ENCODE results near the gene ZSWIM4. TPM values are rescaled to one million over a fixed set of nuclear protein-coding genes. Genes with fewer than 3 reads are reported as not detected.
A peak's percentile ranks its signal among the peaks of the same experiment; 100 is the strongest.
"Not testable (repeated sequence)": the region's sequence is repeated elsewhere in the genome, so short reads cannot be mapped to it uniquely, and the experiment has no call there.

The ZSWIM4 gene
- total and polyA plus RNA-seq, 8 donors: 2.2 to 14.0 (median 3.9) TPM

DNA sequence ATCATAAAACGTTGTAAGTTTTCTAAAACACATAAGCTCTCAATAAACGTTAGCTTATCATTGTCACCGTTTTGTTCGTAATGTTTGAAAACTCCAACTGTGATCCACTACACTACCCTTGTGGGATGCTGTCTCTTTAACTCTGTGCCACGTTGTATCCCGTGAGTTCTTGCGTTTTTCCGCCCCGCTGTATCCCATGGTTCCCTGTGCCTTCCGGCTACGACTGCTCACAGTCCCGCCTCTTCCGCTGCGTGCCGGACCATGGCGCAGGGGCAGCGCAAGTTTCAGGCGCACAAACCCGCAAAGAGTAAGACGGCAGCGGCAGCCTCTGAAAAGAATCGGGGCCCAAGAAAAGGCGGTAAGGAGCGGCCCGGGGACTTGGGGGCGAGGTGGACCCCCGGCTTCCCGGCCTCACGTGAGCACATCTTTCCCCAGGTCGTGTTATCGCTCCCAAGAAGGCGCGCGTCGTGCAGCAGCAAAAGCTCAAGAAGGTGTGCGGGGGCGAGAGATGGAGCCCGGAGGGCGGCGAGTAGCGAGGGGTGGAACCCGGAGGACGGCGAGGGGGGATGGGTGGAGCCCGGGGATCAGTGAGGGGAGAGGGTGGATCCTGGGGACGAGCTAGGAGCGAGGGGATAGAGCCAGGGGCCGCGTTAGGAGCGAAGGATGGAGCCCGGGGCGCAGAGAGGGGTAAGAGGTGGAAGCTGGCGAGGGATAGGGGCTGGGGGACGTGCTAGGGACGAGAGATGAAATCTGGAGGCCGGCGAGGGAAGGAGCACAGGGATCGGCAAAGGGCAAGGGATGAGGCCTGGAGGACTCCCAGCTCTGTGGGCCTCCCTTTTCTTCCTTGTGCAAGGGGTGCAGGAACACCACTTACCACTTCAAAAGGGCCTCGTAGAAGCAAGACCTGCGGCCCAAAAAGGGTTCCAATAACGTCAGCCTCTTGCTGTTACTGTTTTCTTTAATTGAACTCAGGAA is 20.7 kb upstream of the ZSWIM4 start, which contains the start of gene C19orf53:
TSS of gene C19orf53 (plus strand) at position 240 of the 975 bp plus-strand sequence. CDS start at position 262, 22 bp downstream.
- DNase-seq: peak; percentile 89 to 98
- intact Hi-C loops (cut with DNase I; ENCODE audit: low total_unique reads): no loop called here

DNA sequence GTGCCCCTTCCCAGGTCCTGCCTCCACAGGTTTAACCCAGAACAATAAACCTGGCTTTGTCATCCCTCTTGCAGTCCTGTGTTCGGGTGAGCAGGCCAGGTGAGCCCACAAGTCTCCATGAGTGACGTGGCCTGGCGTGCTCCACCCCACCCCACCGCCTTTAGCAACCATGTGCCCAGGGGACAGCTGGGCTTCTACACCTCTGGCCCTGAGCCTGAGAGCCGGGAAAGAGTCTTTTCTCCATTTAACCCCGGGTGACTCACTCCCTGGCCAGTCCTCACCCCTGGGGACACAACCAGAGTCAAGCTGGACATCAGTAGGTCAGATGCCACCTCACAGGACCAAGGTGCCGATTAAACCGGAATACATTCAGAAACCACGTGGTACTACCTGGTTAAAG is 16.8 kb upstream of the ZSWIM4 start:
- no peak overlapping the region for H3K27ac ChIP-seq
- TF ChIP-seq, protein P1, sequence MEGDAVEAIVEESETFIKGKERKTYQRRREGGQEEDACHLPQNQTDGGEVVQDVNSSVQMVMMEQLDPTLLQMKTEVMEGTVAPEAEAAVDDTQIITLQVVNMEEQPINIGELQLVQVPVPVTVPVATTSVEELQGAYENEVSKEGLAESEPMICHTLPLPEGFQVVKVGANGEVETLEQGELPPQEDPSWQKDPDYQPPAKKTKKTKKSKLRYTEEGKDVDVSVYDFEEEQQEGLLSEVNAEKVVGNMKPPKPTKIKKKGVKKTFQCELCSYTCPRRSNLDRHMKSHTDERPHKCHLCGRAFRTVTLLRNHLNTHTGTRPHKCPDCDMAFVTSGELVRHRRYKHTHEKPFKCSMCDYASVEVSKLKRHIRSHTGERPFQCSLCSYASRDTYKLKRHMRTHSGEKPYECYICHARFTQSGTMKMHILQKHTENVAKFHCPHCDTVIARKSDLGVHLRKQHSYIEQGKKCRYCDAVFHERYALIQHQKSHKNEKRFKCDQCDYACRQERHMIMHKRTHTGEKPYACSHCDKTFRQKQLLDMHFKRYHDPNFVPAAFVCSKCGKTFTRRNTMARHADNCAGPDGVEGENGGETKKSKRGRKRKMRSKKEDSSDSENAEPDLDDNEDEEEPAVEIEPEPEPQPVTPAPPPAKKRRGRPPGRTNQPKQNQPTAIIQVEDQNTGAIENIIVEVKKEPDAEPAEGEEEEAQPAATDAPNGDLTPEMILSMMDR (IDR thresholded peaks at IDR 0.05): no peak
- TF ChIP-seq POLR2A (IDR thresholded peaks at IDR 0.05) (no peak), POLR2AphosphoS5 (IDR thresholded peaks at IDR 0.05) (no peak), EP300 (IDR thresholded peaks at IDR 0.05) (no peak)

More for the DNA sequence above, 20.7 kb upstream of the ZSWIM4 start, which contains the start of gene C19orf53:
- Histone ChIP-seq H3K9me3 (no peaks in the 10 kb centered on the region), H3K27me3 (no peaks in the 10 kb centered on the region), H3K4me1 (peaks cover 10 to 30% (median 25%) of the 10 kb centered on the region in 4 donors), H3K36me3 (peaks cover 32 to 68% (median 64%) of the 10 kb centered on the region in 4 donors), H3K27ac (peak within 1 kb of the TSS; percentile 86 to 96 (median 92)), H3K4me3 (peak within 1 kb of the TSS; percentile 95 to 98 (median 97))
- whole genome bisulfite sequencing, 5 donors: 0 to 1% (median 0%) methylated on average over 53 to 61 of the region's 61 CpGs
- TF ChIP-seq, protein P1 (IDR thresholded peaks at IDR 0.05): peak in 1 of 7 experiments; percentile 7
- TF ChIP-seq EP300 (IDR thresholded peaks at IDR 0.05): no peak
- TF ChIP-seq POLR2AphosphoS5 (IDR thresholded peaks at IDR 0.05): peak; percentile 98 to 100 (median 99)
- TF ChIP-seq POLR2A (IDR thresholded peaks at IDR 0.05): peak in 2 of 4 donors; percentile 80 to 89

DNA sequence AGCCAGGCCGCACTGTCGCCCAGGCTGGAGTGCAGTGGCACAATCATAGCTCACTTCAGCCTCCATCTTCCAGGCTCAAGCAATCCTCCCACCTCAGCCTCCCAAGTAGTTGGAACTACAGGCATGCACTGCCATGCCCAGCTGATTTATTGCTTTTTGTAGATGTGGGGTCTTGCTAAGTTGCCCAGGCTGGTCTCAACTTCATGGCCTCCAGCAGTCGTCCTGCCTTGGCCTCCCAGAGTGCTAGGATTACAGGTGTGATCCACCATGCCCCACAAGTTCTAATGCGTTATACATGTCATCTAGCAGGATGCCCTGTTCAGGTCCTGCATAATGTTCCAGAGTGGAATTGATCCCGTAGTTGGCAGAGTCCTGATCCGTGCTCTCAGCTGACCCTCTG is 16.4 kb upstream of the ZSWIM4 start:
- Histone ChIP-seq H3K4me1 (peaks cover 19 to 41% (median 33%) of the 10 kb centered on the region in 4 donors), H3K9me3 (no peaks in the 10 kb centered on the region), H3K4me3 (no peak overlapping the region), H3K27ac (no peak overlapping the region), H3K36me3 (peaks cover 21 to 42% (median 38%) of the 10 kb centered on the region in 4 donors), H3K27me3 (no peaks in the 10 kb centered on the region)
- TF ChIP-seq EP300 (IDR thresholded peaks at IDR 0.05): no peak
- TF ChIP-seq, protein P1 (IDR thresholded peaks at IDR 0.05): no peak
- no peak for TF ChIP-seq POLR2A (IDR thresholded peaks at IDR 0.05)
- TF ChIP-seq POLR2AphosphoS5 (IDR thresholded peaks at IDR 0.05): no peak
- intact Hi-C loops (cut with DNase I; ENCODE audit: low total_unique reads): no loop called here
- 78 to 99% (median 91%) methylated on average over 6 of the region's 6 CpGs for WGBS, 5 donors
- DNase-seq: no peak

More for the DNA sequence above, 16.8 kb upstream of the ZSWIM4 start:
- Histone ChIP-seq H3K4me1 (peaks cover 19 to 45% (median 36%) of the 10 kb centered on the region in 4 donors), H3K36me3 (peaks cover 21 to 42% (median 38%) of the 10 kb centered on the region in 4 donors), H3K4me3 (no peak overlapping the region), H3K27me3 (no peaks in the 10 kb centered on the region), H3K9me3 (no peaks in the 10 kb centered on the region)
- no peak for DNase-seq
- 80 to 91% (median 87%) methylated on average over 9 of the region's 9 CpGs for WGBS, 5 donors
- intact Hi-C loops (cut with DNase I; ENCODE audit: low total_unique reads): no loop called here

DNA sequence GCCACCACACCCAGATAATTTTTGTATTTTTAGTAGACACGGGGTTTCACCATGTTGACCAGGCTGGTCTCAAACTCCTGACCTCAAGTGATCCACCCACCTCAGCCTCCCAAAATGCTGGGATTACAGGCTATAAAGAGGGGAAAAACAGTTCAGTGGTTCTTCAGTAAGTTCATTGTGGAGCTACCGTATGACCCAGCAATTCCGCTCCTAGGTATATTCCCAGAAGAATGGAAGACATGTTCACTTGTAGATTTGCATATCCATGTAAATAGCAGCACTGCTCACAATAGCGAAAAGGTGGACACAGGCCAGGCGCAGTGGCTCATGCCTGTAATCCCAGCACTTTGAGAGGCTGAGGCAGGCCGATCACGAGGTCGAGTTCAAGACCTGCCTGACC is 15.4 kb upstream of the ZSWIM4 start:
- WGBS, 5 donors: 94 to 98% (median 96%) methylated on average over 8 of the region's 8 CpGs
- Histone ChIP-seq H3K36me3 (peaks cover 21 to 42% (median 38%) of the 10 kb centered on the region in 4 donors), H3K4me1 (peaks cover 19 to 43% (median 34%) of the 10 kb centered on the region in 4 donors)
- H3K9me3 ChIP-seq, DNase-seq, H3K4me3 ChIP-seq, H3K27me3 ChIP-seq, H3K27ac ChIP-seq: not testable (repeated sequence)
- intact Hi-C loops (cut with DNase I; ENCODE audit: low total_unique reads): loop anchor here (5.0 kb wide), 1 partner anchor 83 kb away; no protein-coding TSS in a partner anchor

Data from stomach (tissue), 9 donors.